Right lobe of liver (tissue), 6 donors: ENCODE results near the gene TCF23. TPM values are rescaled to one million over a fixed set of nuclear protein-coding genes. Genes with fewer than 3 reads are reported as not detected.
"Not testable (repeated sequence)": the region's sequence is repeated elsewhere in the genome, so short reads cannot be mapped to it uniquely, and the experiment has no call there.

Experiments
- ATAC-seq, 4 donors: fragments of 200-7000 bp; cut with Tn5 transposase; one replicate each; pipeline ENCODE4 v1.9.1; 2020; ENCODE audit warnings: mild to moderate bottlenecking in 4 of 4, moderate library complexity in 4 of 4
- DNase-seq, 3 donors: peaks; one replicate each; pipeline ENCODE4 v3.0.0-alpha.2; 2020
- H3K27ac ChIP-seq, 3 donors: fragments of 200-600 bp; one replicate each; pipeline ENCODE4 v1.8.0; 2022
- H3K27me3 ChIP-seq, 2 donors: fragments of 200-600 bp; one replicate each; pipeline ENCODE4 v1.8.0; 2022
- H3K36me3 ChIP-seq, 4 donors: fragments of 200-600 bp; sonication (generic) in 1 of 4; one replicate each; pipeline versions ENCODE4 v1.5.1 to v1.8.0; 2017 to 2022; ENCODE audit warnings: control low read depth in 1 of 4
- H3K4me1 ChIP-seq, 4 donors: fragments of 200-600 bp; sonication (generic) in 1 of 4; one replicate each; pipeline versions ENCODE4 v1.5.1 to v1.8.0; 2017 to 2022; ENCODE audit warnings: control low read depth in 1 of 4
- H3K4me3 ChIP-seq, 3 donors: fragments of 200-600 bp; one replicate each; pipeline ENCODE4 v1.8.0; 2022
- H3K9me3 ChIP-seq, 4 donors: fragments of 200-600 bp; sonication (generic) in 1 of 4; one replicate each; pipeline versions ENCODE4 v1.5.1 to v1.8.0; 2017 to 2022; ENCODE audit warnings: control low read depth in 1 of 4
- CTCF ChIP-seq, 4 donors: fragments of 200-600 bp in 3 of 4; fragments of 450-650 bp in 1 of 4; IDR thresholded peaks; one replicate each; pipeline versions ENCODE4 v1.5.1 to v1.8.0; 2016 to 2022; ENCODE audit warnings: antibody characterized with exemption in 4 of 4, mild to moderate bottlenecking in 2 of 4
- POLR2A ChIP-seq: fragments of 450-650 bp; IDR thresholded peaks from one replicate; pipeline ENCODE4 v1.6.1; 2017; ENCODE audit warnings: antibody characterized with exemption, mild to moderate bottlenecking
- WGBS: methylation state at CpG from one replicate; pipeline ENCODE4 v1.1.6; 2018; ENCODE audit warnings: low coverage, low lambda C conversion rate; ENCODE audit not compliant: insufficient coverage; ENCODE audit errors: missing lambda C conversion rate; 5-methylcytosine and 5-hydroxymethylcytosine counted together
- intact Hi-C, 2 donors: fragments of 100-400 bp; cut with DNase I; formaldehyde crosslinking; loops; one replicate each; pipeline versions ENCODE4 v1.11.2 to v1.14.1; 2022
- total RNA-seq, 6 experiments: library from RNA; depleted of rRNA in 2 of 6; stranded (reverse); fragments of >200 nt in 2 of 6; fragmentation: NEBNext Ultra II Directional in 3 of 6; extraction: Animal tissue kit (Norgen Biotek cat#: 25700) in 3 of 6; gene quantifications; one replicate each; pipeline versions ENCODE4 v1.1.0 to v1.2.4, GENCODE V29; 2016 to 2023
- donor health status: DM: no; HTN: yes; CAD: no.
- donor health status: DM: no; HTN: no; CAD: no.
- donor health status: DM: no; HTN: no; CAD: no.
- donor health status: DM: no; HTN: yes; CAD: no.
- donor health status: DM: no; HTN: yes; CAD: no.

The TCF23 gene
- total RNA-seq, 6 experiments from 2014 or later: 0.04 TPM; not detected in 5

- no peaks in the 10 kb centered on the region for H3K27me3 ChIP-seq
- H3K27ac ChIP-seq: no peak overlapping the region
- no peak for ATAC-seq
- H3K9me3 ChIP-seq: no peaks in the 10 kb centered on the region
- no peak overlapping the region for H3K4me3 ChIP-seq
- intact Hi-C loops: no loop called here
- no peak for DNase-seq
- peaks cover 0 to 44% (median 22%) of the 10 kb centered on the region in 4 donors for H3K4me1 ChIP-seq
- TF ChIP-seq POLR2A: no peak
- TF ChIP-seq CTCF (IDR thresholded peaks at IDR 0.05): no peak
- no peaks in the 10 kb centered on the region for H3K36me3 ChIP-seq
- 70% methylated on average over 4 of the region's 6 CpGs for WGBS
Measured at GRCh38 chr2:27174638-27175037, 25.8 kb downstream of the TCF23 start.

GRCh38 chr2:27175330-27175729, 26.5 kb downstream of the TCF23 start:
- 78% methylated on average over 8 of the region's 8 CpGs for WGBS
- Histone ChIP-seq H3K27me3 (no peaks in the 10 kb centered on the region), H3K4me1 (peaks cover 0 to 49% (median 25%) of the 10 kb centered on the region in 4 donors), H3K36me3 (no peaks in the 10 kb centered on the region), H3K9me3 (no peaks in the 10 kb centered on the region), H3K4me3 (no peak overlapping the region), H3K27ac (no peak overlapping the region)
- ATAC-seq (no peak), DNase-seq (no peak)
- TF ChIP-seq POLR2A (no peak), CTCF (IDR thresholded peaks at IDR 0.05) (no peak)
- intact Hi-C loops: no loop called here

- H3K9me3 ChIP-seq, DNase-seq, intact Hi-C loops, H3K36me3 ChIP-seq, H3K4me3 ChIP-seq, H3K27me3 ChIP-seq, ATAC-seq: not testable (repeated sequence)
- peaks cover 0 to 46% (median 25%) of the 10 kb centered on the region in 4 donors for H3K4me1 ChIP-seq
- WGBS: 89% methylated on average over 3 of the region's 4 CpGs
- peak overlapping the region in 1 of 3 donors; percentile 3 for H3K27ac ChIP-seq
Measured at GRCh38 chr2:27175781-27176180, 27.0 kb downstream of the TCF23 start.

GRCh38 chr2:27177441-27178351, 28.9 kb downstream of the TCF23 start:
- peak in 2 of 3 donors; percentile 43 to 53 for DNase-seq
- Histone ChIP-seq H3K27me3 (no peaks in the 10 kb centered on the region), H3K4me3 (no peak overlapping the region), H3K36me3 (no peaks in the 10 kb centered on the region), H3K27ac (peak overlapping the region; percentile 80 to 96 (median 95)), H3K9me3 (no peaks in the 10 kb centered on the region), H3K4me1 (peaks cover 0 to 46% (median 25%) of the 10 kb centered on the region in 4 donors)
- ATAC-seq: peak; percentile 48 to 77 (median 70)
- WGBS: 28% methylated on average over 13 of the region's 15 CpGs
- intact Hi-C loops: no loop called here
- TF ChIP-seq CTCF (IDR thresholded peaks at IDR 0.05) (no peak), POLR2A (peak; percentile 56)

GRCh38 chr2:27178469-27178868, 29.7 kb downstream of the TCF23 start:
- DNase-seq (no peak), ATAC-seq (no peak)
- Histone ChIP-seq H3K27ac (peak overlapping the region; percentile 80 to 96 (median 95)), H3K9me3 (no peaks in the 10 kb centered on the region), H3K27me3 (no peaks in the 10 kb centered on the region), H3K4me1 (peaks cover 0 to 47% (median 25%) of the 10 kb centered on the region in 4 donors), H3K4me3 (no peak overlapping the region), H3K36me3 (no peaks in the 10 kb centered on the region)
- WGBS: 93% methylated on average over 3 of the region's 3 CpGs
- TF ChIP-seq POLR2A (no peak), CTCF (IDR thresholded peaks at IDR 0.05) (no peak)
- intact Hi-C loops: no loop called here
